Neuronal stem cell (in vitro differentiated cells): Measurements from ENCODE around the gene IGSF9.

Experiments used
- DNase-seq: peaks from one replicate; pipeline ENCODE4 v3.0.0-alpha.2; 2013; ENCODE audit warnings: low spot score
- H2AFZ ChIP-seq: one replicate; pipeline ENCODE4 v1.6.1; 2013; ENCODE audit warnings: mild to moderate bottlenecking, low read length, inconsistent platforms
- H2AK5ac ChIP-seq: 2 replicates; pipeline ENCODE4 v1.6.1; 2013; ENCODE audit warnings: low read depth, mild to moderate bottlenecking, inconsistent platforms, low read length, moderate library complexity, mixed read lengths
- H2BK120ac ChIP-seq: 2 replicates; pipeline ENCODE4 v1.6.1; 2013; ENCODE audit warnings: low read depth, mild to moderate bottlenecking, inconsistent platforms, low read length, moderate library complexity, mixed read lengths
- H2BK12ac ChIP-seq: one replicate; pipeline ENCODE4 v1.6.1; 2013; ENCODE audit warnings: low read length, inconsistent platforms
- H2BK15ac ChIP-seq: 2 replicates; pipeline ENCODE4 v1.6.1; 2013; ENCODE audit warnings: mild to moderate bottlenecking, low read length, inconsistent platforms, mixed read lengths
- H2BK5ac ChIP-seq: one replicate; pipeline ENCODE4 v1.6.1; 2013; ENCODE audit warnings: inconsistent platforms, mild to moderate bottlenecking, low read length, moderate library complexity
- H3K14ac ChIP-seq: one replicate; pipeline ENCODE4 v1.6.1; 2013; ENCODE audit warnings: low read length, inconsistent platforms
- H3K18ac ChIP-seq: 2 replicates; pipeline ENCODE4 v1.6.1; 2013; ENCODE audit warnings: low read length, inconsistent platforms
- H3K23ac ChIP-seq: 2 replicates; pipeline ENCODE4 v1.6.1; 2013; ENCODE audit warnings: low read depth, mild to moderate bottlenecking, mixed read lengths, low read length, inconsistent platforms; ENCODE audit not compliant: poor library complexity
- H3K27ac ChIP-seq: replicated peaks from 3 replicates; pipeline ENCODE4 v1.5.1; 2013; ENCODE audit warnings: low read length, inconsistent platforms
- H3K27me3 ChIP-seq, 3 experiments: 2 replicates each; pipeline ENCODE4 v1.6.1; 2013; ENCODE audit warnings: low read length in 3 of 3, mild to moderate bottlenecking in 2 of 3, inconsistent platforms in 1 of 3, low read depth in 1 of 3, mixed read lengths in 1 of 3, moderate library complexity in 1 of 3; ENCODE audit not compliant: control insufficient read depth in 3 of 3, insufficient read depth in 3 of 3
- H3K36me3 ChIP-seq, 2 donors: replicated peaks in 1 of 2; 2 replicates each; pipeline ENCODE4 v1.6.1; 2013; ENCODE audit warnings: low read length in 2 of 2; ENCODE audit not compliant: control insufficient read depth in 2 of 2, insufficient read depth in 2 of 2
- H3K4ac ChIP-seq: 2 replicates; pipeline ENCODE4 v1.6.1; 2013; ENCODE audit warnings: inconsistent platforms, mild to moderate bottlenecking, low read length, moderate library complexity
- H3K4me1 ChIP-seq, 2 donors: 1 replicate in 1 of 2; 2 replicates in 1 of 2; pipeline ENCODE4 v1.6.1; 2013; ENCODE audit warnings: low read length in 2 of 2, low read depth in 1 of 2; ENCODE audit not compliant: control insufficient read depth in 2 of 2, insufficient read depth in 1 of 2
- H3K4me2 ChIP-seq: one replicate; pipeline ENCODE4 v1.6.1; 2013; ENCODE audit warnings: mild to moderate bottlenecking, low read length, inconsistent platforms; ENCODE audit not compliant: insufficient read depth, poor library complexity, severe bottlenecking
- H3K4me3 ChIP-seq, 2 donors: 2 replicates each; pipeline ENCODE4 v1.5.1; 2013; ENCODE audit warnings: low read length in 2 of 2, mild to moderate bottlenecking in 2 of 2, inconsistent platforms in 1 of 2, moderate library complexity in 1 of 2
- H3K79me1 ChIP-seq: one replicate; pipeline ENCODE4 v1.6.1; 2013; ENCODE audit warnings: low read depth, mild to moderate bottlenecking, inconsistent platforms, low read length, moderate library complexity
- H3K9ac ChIP-seq: one replicate; pipeline ENCODE4 v1.6.1; 2013; ENCODE audit warnings: mild to moderate bottlenecking, low read depth, low read length, inconsistent platforms; ENCODE audit not compliant: poor library complexity
- H3K9me3 ChIP-seq, 2 donors: replicated peaks in 1 of 2; 2 replicates each; pipeline versions ENCODE3 to v1.6.1; 2013; ENCODE audit warnings: low read length in 2 of 2, mild to moderate bottlenecking in 2 of 2, inconsistent platforms in 1 of 2, low read depth in 1 of 2, mixed read lengths in 1 of 2, moderate library complexity in 1 of 2; ENCODE audit not compliant: control insufficient read depth in 2 of 2, insufficient read depth in 1 of 2
- H4K8ac ChIP-seq: one replicate; pipeline ENCODE4 v1.6.1; 2013; ENCODE audit warnings: low read depth, mild to moderate bottlenecking, inconsistent platforms, low read length, moderate library complexity
- H4K91ac ChIP-seq: one replicate; pipeline ENCODE4 v1.6.1; 2013; ENCODE audit warnings: low read length, low read depth, mild to moderate bottlenecking, inconsistent platforms; ENCODE audit not compliant: poor library complexity
- WGBS, 2 donors: extraction: QIAGEN DNeasy Blood & Tissue Kit; methylation state at CpG; one replicate each; pipeline ENCODE4 v1.1.7; 2013; ENCODE audit warnings: missing lambda C conversion rate in 2 of 2, mixed read lengths in 1 of 2; ENCODE audit not compliant: insufficient read length in 2 of 2, insufficient replicate concordance in 1 of 2; ENCODE audit errors: extremely low coverage in 2 of 2; 5-methylcytosine and 5-hydroxymethylcytosine counted together

The IGSF9 gene

GRCh38 chr1:159947942-159948341 is 2.5 kb upstream of the IGSF9 start:
- no peak overlapping the region for H2BK12ac ChIP-seq
- no peak overlapping the region for H3K4me3 ChIP-seq
- H3K23ac ChIP-seq = no peak overlapping the region
- peaks cover 2 to 16% of the 10 kb centered on the region in 2 donors for H3K4me1 ChIP-seq
- H3K4ac ChIP-seq = no peak overlapping the region
- no peaks in the 10 kb centered on the region for H3K9me3 ChIP-seq
- H3K18ac ChIP-seq = no peak overlapping the region
- no peak overlapping the region for H3K4me2 ChIP-seq
- H2AFZ ChIP-seq = no peak overlapping the region
- no peak for DNase-seq
- H2BK5ac ChIP-seq = no peak overlapping the region
- no peaks in the 10 kb centered on the region for H3K36me3 ChIP-seq
- no peak overlapping the region for H2AK5ac ChIP-seq
- H3K9ac ChIP-seq = no peak overlapping the region
- no peak overlapping the region for H3K14ac ChIP-seq
- no peak overlapping the region for H4K8ac ChIP-seq
- WGBS, 2 donors = no CpG with 5 or more reads among the region's 1 CpG
- no peak overlapping the region for H4K91ac ChIP-seq
- peaks cover 0 to 65% (median 0%) of the 10 kb centered on the region in 3 experiments for H3K27me3 ChIP-seq
- no peak overlapping the region for H2BK15ac ChIP-seq
- H3K79me1 ChIP-seq = peaks cover 10% of the 10 kb centered on the region
- no peak overlapping the region for H2BK120ac ChIP-seq
- H3K27ac ChIP-seq = no peak overlapping the region

- Histone ChIP-seq H3K4me2 (peak overlapping the region; percentile 71), H4K8ac (no peak overlapping the region), H3K4ac (no peak overlapping the region), H3K79me1 (peaks cover 10% of the 10 kb centered on the region), H3K18ac (peak overlapping the region; percentile 92), H3K36me3 (no peaks in the 10 kb centered on the region), H3K9me3 (no peaks in the 10 kb centered on the region), H2BK5ac (no peak overlapping the region), H3K14ac (no peak overlapping the region), H2BK12ac (no peak overlapping the region), H2BK15ac (peak overlapping the region; percentile 66), H3K23ac (no peak overlapping the region), H3K27ac (no peak overlapping the region), H2AK5ac (peak overlapping the region; percentile 3), H3K4me3 (peak overlapping the region; percentile 78 to 79), H2AFZ (peak overlapping the region; percentile 98), H2BK120ac (no peak overlapping the region), H3K4me1 (peaks cover 10 to 28% of the 10 kb centered on the region in 2 donors), H4K91ac (no peak overlapping the region), H3K27me3 (peaks cover 0 to 53% (median 0%) of the 10 kb centered on the region in 3 experiments), H3K9ac (peak overlapping the region; percentile 82)
- no CpG with 5 or more reads among the region's 9 CpGs for WGBS, 2 donors
- DNase-seq = no peak
Measured at GRCh38 chr1:159946242-159947187, 1.1 kb upstream of the IGSF9 start.

- Histone ChIP-seq H3K36me3 (peaks cover 0 to 5% of the 10 kb centered on the region in 2 donors), H3K4ac (no peak overlapping the region), H3K79me1 (peaks cover 10% of the 10 kb centered on the region), H3K9me3 (no peaks in the 10 kb centered on the region), H3K4me1 (peaks cover 24 to 39% of the 10 kb centered on the region in 2 donors), H2BK120ac (peak overlapping the region; percentile 33), H3K18ac (peak overlapping the region; percentile 88), H2AK5ac (peak overlapping the region; percentile 66), H3K4me3 (peak overlapping the region; percentile 78 to 83), H4K91ac (no peak overlapping the region), H3K23ac (no peak overlapping the region), H2AFZ (peak overlapping the region; percentile 98), H4K8ac (no peak overlapping the region), H3K9ac (peak overlapping the region; percentile 36), H3K14ac (no peak overlapping the region), H3K4me2 (peak overlapping the region; percentile 60), H3K27ac (no peak overlapping the region), H2BK15ac (peak overlapping the region; percentile 49), H3K27me3 (peaks cover 0 to 36% (median 0%) of the 10 kb centered on the region in 3 experiments), H2BK5ac (no peak overlapping the region), H2BK12ac (peak overlapping the region; percentile 41)
- DNase-seq = no peak
- no CpG with 5 or more reads among the region's 11 CpGs for WGBS, 2 donors
Measured at GRCh38 chr1:159944623-159945455, 574 bp downstream of the IGSF9 start.
